Lower leg skin (tissue), 4 donors: ENCODE results near the gene HIGD1C. TPM values are rescaled to one million over a fixed set of nuclear protein-coding genes. Genes with fewer than 3 reads are reported as not detected.

Source experiments
- DNase-seq, 2 donors: peaks; one replicate each; pipeline ENCODE4 v3.0.0-alpha.2; 2019; ENCODE audit warnings: low spot score in 2 of 2
- H3K4me3 ChIP-seq: fragments of 200-600 bp; sonication (generic); 2 replicates; pipeline ENCODE4 v1.5.1; 2017; ENCODE audit warnings: mild to moderate bottlenecking, low read depth; ENCODE audit not compliant: poor library complexity, severe bottlenecking
- CTCF ChIP-seq, 3 donors: fragments of 450-650 bp; IDR thresholded peaks; one replicate each; pipeline ENCODE4 v1.5.1; 2016; ENCODE audit warnings: antibody characterized with exemption in 3 of 3, mild to moderate bottlenecking in 3 of 3, moderate library complexity in 2 of 3
- POLR2A ChIP-seq, 2 donors: fragments of 450-650 bp; IDR thresholded peaks; one replicate each; pipeline ENCODE4 v1.6.1; 2016 to 2017; ENCODE audit warnings: antibody characterized with exemption in 2 of 2, mild to moderate bottlenecking in 1 of 2, moderate library complexity in 1 of 2
- WGBS, 2 donors: methylation state at CpG; one replicate each; pipeline ENCODE4 v1.1.5; 2018; 5-methylcytosine and 5-hydroxymethylcytosine counted together
- intact Hi-C: fragments of 100-400 bp; cut with DNase I; formaldehyde crosslinking; loops from one replicate; pipeline ENCODE4 v1.15.0; 2023; ENCODE audit warnings: low total_unique reads
- total RNA-seq, 4 donors: library from RNA; depleted of rRNA; stranded (reverse); fragments of >200 nt; gene quantifications; one replicate each; pipeline ENCODE4 v1.1.0, GENCODE V29; 2016

The HIGD1C gene
- total RNA-seq, 4 donors from 2014 or later, result not detected

- no peak for TF ChIP-seq CTCF (IDR thresholded peaks at IDR 0.05)
- no peak for TF ChIP-seq POLR2A (IDR thresholded peaks at IDR 0.05)
- no peak overlapping the region for H3K4me3 ChIP-seq
- WGBS, 2 donors, result 57 to 61% methylated on average over 6 of the region's 6 CpGs
- no peak for DNase-seq
- intact Hi-C loops, result no loop called here
Observed at GRCh38 chr12:50981319-50982239, 29.2 kb downstream of the HIGD1C start.

- 37 to 40% methylated on average over 2 of the region's 2 CpGs for WGBS, 2 donors
- DNase-seq, result no peak
- no peak for TF ChIP-seq CTCF (IDR thresholded peaks at IDR 0.05)
- no peak overlapping the region for H3K4me3 ChIP-seq
- intact Hi-C loops, result loop anchor here (5.0 kb wide), 1 partner anchor 157 kb away; no protein-coding TSS in a partner anchor
Observed at GRCh38 chr12:50984586-50985298, 32.4 kb downstream of the HIGD1C start.

- no peak overlapping the region for H3K4me3 ChIP-seq
- TF ChIP-seq POLR2A (IDR thresholded peaks at IDR 0.05), result no peak
- no peak for TF ChIP-seq CTCF (IDR thresholded peaks at IDR 0.05)
- intact Hi-C loops, result loop anchor here (5.0 kb wide), 1 partner anchor 158 kb away; no protein-coding TSS in a partner anchor
- DNase-seq, result peak in 1 of 2 donors; percentile 78
Observed at GRCh38 chr12:50985322-50985721, 33.0 kb downstream of the HIGD1C start.

- DNase-seq, result peak in 1 of 2 donors; percentile 54
- WGBS, 2 donors, result 37 to 44% methylated on average over 8 of the region's 8 CpGs
- intact Hi-C loops, result loop anchor here (5.0 kb wide), 1 partner anchor 160 kb away; no protein-coding TSS in a partner anchor
- no peak for TF ChIP-seq CTCF (IDR thresholded peaks at IDR 0.05)
- no peak overlapping the region for H3K4me3 ChIP-seq
Observed at GRCh38 chr12:50986966-50987737, 34.8 kb downstream of the HIGD1C start.

GRCh38 chr12:50988051-50988450, 35.7 kb downstream of the HIGD1C start:
- DNase-seq, result no peak
- H3K4me3 ChIP-seq, result no peak overlapping the region
- intact Hi-C loops, result loop anchor here (5.0 kb wide), 1 partner anchor 161 kb away; no protein-coding TSS in a partner anchor
- whole genome bisulfite sequencing, 2 donors, result 65 to 75% methylated on average over 5 of the region's 5 CpGs
- TF ChIP-seq POLR2A (IDR thresholded peaks at IDR 0.05), result no peak
- TF ChIP-seq CTCF (IDR thresholded peaks at IDR 0.05), result no peak
